HT-29 (cell line): Measurements from ENCODE around the gene TRAM1L1. TPM values are rescaled to one million over a fixed set of nuclear protein-coding genes. Genes with fewer than 3 reads are reported as not detected.

ENCODE experiments used
- DNase-seq: peaks from one replicate; pipeline ENCODE4 v3.0.0-alpha.2; 2015; ENCODE audit warnings: low spot score
- total RNA-seq: library from RNA; depleted of rRNA; stranded (reverse); fragments of >200 nt; shearing (Covaris generic); gene quantifications from 2 replicates; pipeline ENCODE4 v1.2.3, GENCODE V29; 2014; rRNA removed

Gene TRAM1L1
- total RNA-seq: not detected in 2 replicates

- no peak for DNase-seq
Observed at GRCh38 chr4:117084866-117085701, at the start of gene TRAM1L1. Gene TRAM1L1 (minus strand): TSS chr4:117085576. CDS start chr4:117085393, 183 bp downstream.

- peak; percentile 43 for DNase-seq
Observed at GRCh38 chr4:117134386-117134785, 49.0 kb upstream of the TRAM1L1 start.

- no peak for DNase-seq
Observed at GRCh38 chr4:117096886-117097285, 11.5 kb upstream of the TRAM1L1 start.

- DNase-seq: no peak
Observed at GRCh38 chr4:117096462-117096861, 11.1 kb upstream of the TRAM1L1 start.

- DNase-seq: no peak
Observed at GRCh38 chr4:117093571-117093970, 8.2 kb upstream of the TRAM1L1 start.

GRCh38 chr4:117077760-117078159 is 7.6 kb downstream of the TRAM1L1 start:
- DNase-seq: no peak

GRCh38 chr4:117068120-117068519 is 17.3 kb downstream of the TRAM1L1 start:
- no peak for DNase-seq

GRCh38 chr4:117063961-117064696 is 21.2 kb downstream of the TRAM1L1 start:
- DNase-seq: no peak

GRCh38 chr4:117042962-117043361 is 42.4 kb downstream of the TRAM1L1 start:
- no peak for DNase-seq
